A549 (cell line): ENCODE data around the gene PAM. TPM values are rescaled to one million over a fixed set of nuclear protein-coding genes. Genes with fewer than 3 reads are reported as not detected.

ENCODE experiments used
- ATAC-seq, 2 experiments: fragments of 200-7000 bp in 1 of 2; fragments of >200 bp in 1 of 2; cut with Nextera tagmentation in 1 of 2; cut with Tn5 transposase in 1 of 2; 3 replicates each; pipeline versions ENCODE4 v1.8.0 to v1.9.1; 2018 to 2020; ENCODE audit warnings: mild to moderate bottlenecking in 1 of 2, moderate library complexity in 1 of 2
- CTCF ChIA-PET: fragments of 300-600 bp; sonication (Branson Sonifier 250); formaldehyde crosslinking; extraction: SDS; loops from one replicate; lab custom pipeline; 2021; ENCODE audit warnings: antibody characterized with exemption, inconsistent platforms; lab: Yijun Ruan, JAX
- POLR2A ChIA-PET: fragments of 350-600 bp; formaldehyde crosslinking; extraction: SDS; loops from one replicate; lab custom pipeline; 2021; ENCODE audit warnings: antibody characterized with exemption, inconsistent platforms; lab: Yijun Ruan, JAX
- DNase-seq, 2 experiments: peaks; one replicate each; pipeline versions ENCODE4 v3.0.0 to v3.0.0-alpha.2; 2011 to 2016; ENCODE audit warnings: low read depth in 1 of 2, low spot score in 1 of 2
- FAIRE-seq: peaks from 2 replicates; lab custom pipeline; 2011; peaks lifted over from hg19 to GRCh38; lab: Jason Lieb, UNC
- H3K27ac ChIP-seq, 2 experiments: fragments of >200 bp; sonication (Bioruptor Twin); formaldehyde crosslinking; 3 replicates each; pipeline ENCODE4 v1.5.1; 2016 to 2017
- H3K4me1 ChIP-seq: fragments of >200 bp; sonication (Bioruptor Twin); formaldehyde crosslinking; 3 replicates; pipeline ENCODE4 v1.6.1; 2016
- H3K4me2 ChIP-seq: fragments of >200 bp; sonication (Bioruptor Twin); formaldehyde crosslinking; 3 replicates; pipeline ENCODE4 v1.6.1; 2016
- H3K4me3 ChIP-seq: fragments of >200 bp; sonication (Bioruptor Twin); formaldehyde crosslinking; 3 replicates; pipeline ENCODE4 v1.5.1; 2016
- H3K9me3 ChIP-seq: fragments of >200 bp; sonication (Bioruptor Twin); formaldehyde crosslinking; 3 replicates; pipeline ENCODE4 v1.6.1; 2016
- BHLHE40 ChIP-seq: IDR thresholded peaks from 2 replicates; pipeline ENCODE4 v1.6.1; 2012; ENCODE audit warnings: low read depth, low read length, inconsistent platforms
- CBX8 ChIP-seq: fragments of 200-600 bp; sonication (generic); IDR thresholded peaks from 2 replicates; pipeline ENCODE4 v1.6.1; 2016
- CEBPB ChIP-seq, 2 experiments: fragments of >200 bp in 1 of 2; sonication (Bioruptor Twin) in 1 of 2; formaldehyde crosslinking in 1 of 2; IDR thresholded peaks; 2 replicates each; pipeline ENCODE4 v1.6.1; 2012 to 2016
- CHD4 ChIP-seq: fragments of 200-600 bp; sonication (generic); IDR thresholded peaks from 2 replicates; pipeline ENCODE4 v1.6.1; 2016; ENCODE audit warnings: antibody characterized with exemption, mild to moderate bottlenecking, borderline replicate concordance
- E2F6 ChIP-seq: IDR thresholded peaks from 2 replicates; pipeline ENCODE4 v1.6.1; 2012; ENCODE audit warnings: low read depth, borderline replicate concordance
- EHMT2 ChIP-seq: fragments of 200-600 bp; sonication (generic); IDR thresholded peaks from 2 replicates; pipeline ENCODE4 v1.6.1; 2016; ENCODE audit warnings: antibody characterized with exemption, low read depth, mild to moderate bottlenecking, moderate library complexity
- ELK1 ChIP-seq: fragments of 150-350 bp; IDR thresholded peaks from 2 replicates; pipeline ENCODE4 v1.6.1; 2014; ENCODE audit warnings: low read depth, mild to moderate bottlenecking, low read length
- FOSL2 ChIP-seq, 2 experiments: fragments of 450-650 bp in 1 of 2; fragments of >200 bp in 1 of 2; sonication (Bioruptor Twin) in 1 of 2; formaldehyde crosslinking; IDR thresholded peaks; 2 replicates each; pipeline versions ENCODE4 v1.5.0 to v1.6.1; 2016 to 2020; ENCODE audit warnings: mild to moderate bottlenecking in 1 of 2, moderate library complexity in 1 of 2
- HDAC2 ChIP-seq: fragments of 200-600 bp; sonication (generic); IDR thresholded peaks from 2 replicates; pipeline ENCODE4 v1.6.1; 2016
- HES2 ChIP-seq: fragments of >200 bp; sonication (Bioruptor Twin); formaldehyde crosslinking; IDR thresholded peaks from 2 replicates; pipeline ENCODE4 v1.6.1; 2016
- HOXA7 ChIP-seq: fragments of 250-450 bp; sonication (Bioruptor Pico); IDR thresholded peaks from 2 replicates; pipeline ENCODE4 v1.5.0; 2020; ENCODE audit warnings: mild to moderate bottlenecking, moderate library complexity
- HOXB13 ChIP-seq: fragments of 250-450 bp; sonication (Bioruptor Pico); IDR thresholded peaks from 2 replicates; pipeline ENCODE4 v1.5.0; 2020; ENCODE audit warnings: low read depth, mild to moderate bottlenecking, moderate library complexity
- KDM1A ChIP-seq: fragments of 200-600 bp; sonication (generic); IDR thresholded peaks from 2 replicates; pipeline ENCODE4 v1.6.1; 2016; ENCODE audit warnings: low read depth, mild to moderate bottlenecking
- MAFK ChIP-seq: fragments of 450-650 bp; IDR thresholded peaks from 2 replicates; pipeline ENCODE4 v1.6.1; 2014; ENCODE audit not compliant: partially characterized antibody
- MAZ ChIP-seq: fragments of 150-350 bp; IDR thresholded peaks from 2 replicates; pipeline ENCODE4 v1.6.1; 2014; ENCODE audit warnings: antibody characterized with exemption, low read depth, low read length, borderline replicate concordance
- MYC ChIP-seq: IDR thresholded peaks from 2 replicates; pipeline ENCODE4 v1.6.1; 2012; ENCODE audit warnings: mild to moderate bottlenecking, inconsistent platforms, low read length, improper control_type of control experiment, borderline replicate concordance
- NPAS2 ChIP-seq: fragments of 250-450 bp; sonication (Bioruptor Pico); IDR thresholded peaks from 2 replicates; pipeline ENCODE4 v1.8.0; 2022; ENCODE audit warnings: mild to moderate bottlenecking, moderate library complexity, borderline replicate concordance
- RAD21 ChIP-seq, 2 experiments: fragments of >200 bp in 1 of 2; sonication (Bioruptor Twin) in 1 of 2; formaldehyde crosslinking in 1 of 2; IDR thresholded peaks in 1 of 2; conservative IDR thresholded peaks in 1 of 2; 2 replicates in 1 of 2; 3 replicates in 1 of 2; pipeline ENCODE4 v1.6.1; 2012 to 2018; ENCODE audit warnings: inconsistent platforms in 1 of 2
- RCOR1 ChIP-seq: fragments of 150-350 bp; IDR thresholded peaks from 2 replicates; pipeline ENCODE4 v1.6.1; 2014; ENCODE audit warnings: antibody characterized with exemption, low read length, low read depth
- REST ChIP-seq: fragments of 200-600 bp; sonication (generic); IDR thresholded peaks from 2 replicates; pipeline ENCODE4 v1.6.1; 2016; ENCODE audit warnings: antibody characterized with exemption, mild to moderate bottlenecking, moderate library complexity
- RFX5 ChIP-seq: fragments of 450-650 bp; IDR thresholded peaks from 2 replicates; pipeline ENCODE4 v1.7.1; 2014; ENCODE audit warnings: antibody characterized with exemption, mild to moderate bottlenecking, moderate library complexity
- RNF2 ChIP-seq: fragments of 200-600 bp; sonication (generic); IDR thresholded peaks from 2 replicates; pipeline ENCODE4 v1.6.1; 2016; ENCODE audit warnings: low read depth, mild to moderate bottlenecking, antibody characterized with exemption, moderate library complexity, borderline replicate concordance
- SMC3 ChIP-seq: fragments of >200 bp; sonication (Bioruptor Twin); formaldehyde crosslinking; IDR thresholded peaks from 3 replicates; pipeline ENCODE4 v1.6.1; 2018; ENCODE audit warnings: inconsistent platforms
- SREBF2 ChIP-seq: fragments of 450-650 bp; IDR thresholded peaks from 2 replicates; pipeline ENCODE4 v1.6.1; 2014; ENCODE audit warnings: mild to moderate bottlenecking, moderate library complexity
- ZC3H11A ChIP-seq: fragments of 450-650 bp; IDR thresholded peaks from 2 replicates; pipeline ENCODE4 v1.6.1; 2014; ENCODE audit warnings: antibody characterized with exemption, mild to moderate bottlenecking
- ZFP36 ChIP-seq: fragments of 450-650 bp; IDR thresholded peaks from 2 replicates; pipeline ENCODE4 v1.6.1; 2014; ENCODE audit warnings: borderline replicate concordance; ENCODE audit not compliant: partially characterized antibody
- WGBS: methylation state at CpG from one replicate; pipeline ENCODE4 v1.1.6; 2017; ENCODE audit errors: missing lambda C conversion rate; 5-methylcytosine and 5-hydroxymethylcytosine counted together
- polyA plus RNA-seq, 4 experiments: library from polyadenylated mRNA; depleted of rRNA in 3 of 4; stranded (reverse); fragments of >200 nt; fragmentation: RNase III in 1 of 4; extraction: RNeasy Plus Mini Kit Qiagen cat#74134 plus additional on column Dnase treatment in 1 of 4; gene quantifications; 2 replicates in 3 of 4; 3 replicates in 1 of 4; pipeline ENCODE4 v1.2.3, GENCODE V29; 2011 to 2017

Gene PAM
- polyA plus RNA-seq, 2 of the 4 experiments (the other 2 are of a cell fraction): 21.5 to 25.1 TPM

GRCh38 chr5:102893942-102894341, 138.8 kb downstream of the PAM start:
- ChIA-PET CTCF (no interaction called here), POLR2A (no interaction called here)
- DNase-seq (no peak), FAIRE-seq (no peak), ATAC-seq (no peak)
- no peaks in the 10 kb centered on the region for H3K9me3 ChIP-seq
- no peak overlapping the region for H3K27ac ChIP-seq
- H3K4me1 ChIP-seq: no peaks in the 10 kb centered on the region
- no peak overlapping the region for H3K4me3 ChIP-seq
- WGBS: 50% methylated on average over 3 of the region's 3 CpGs
- TF ChIP-seq E2F6 (no peak), REST (peak; percentile 54; the same call in 1 of the 2 replicates), CBX8 (no peak)
- no peak overlapping the region for H3K4me2 ChIP-seq

GRCh38 chr5:102895234-102895633, 140.1 kb downstream of the PAM start:
- Histone ChIP-seq H3K27ac (no peak overlapping the region), H3K9me3 (no peaks in the 10 kb centered on the region), H3K4me1 (no peaks in the 10 kb centered on the region), H3K4me3 (no peak overlapping the region), H3K4me2 (no peak overlapping the region)
- POLR2A ChIA-PET: no interaction called here
- CTCF ChIA-PET: interaction anchor here (0.6 kb wide), 1 partner anchor 58 kb away, joined by 3 read pairs; no protein-coding TSS in a partner anchor
- TF ChIP-seq CEBPB (IDR thresholded peaks at IDR 0.05) (no peak), MYC (no peak), HES2 (no peak), ZC3H11A (no peak), HDAC2 (no peak), MAFK (no peak), SMC3 (no peak), CBX8 (no peak), CHD4 (no peak), RAD21 (conservative IDR thresholded peaks at IDR 0.05 in 1 of 2, IDR thresholded peaks at IDR 0.05 in 1 of 2) (no peak), HOXB13 (no peak), RFX5 (no peak), EHMT2 (no peak), HOXA7 (CRISPR knock-in tag) (no peak), KDM1A (no peak), SREBF2 (no peak), BHLHE40 (no peak)
- no peak for ATAC-seq
- DNase-seq: no peak
- no peak for FAIRE-seq

- H3K27ac ChIP-seq: no peak overlapping the region
- no peaks in the 10 kb centered on the region for H3K4me1 ChIP-seq
- no peak overlapping the region for H3K4me3 ChIP-seq
- H3K9me3 ChIP-seq: no peaks in the 10 kb centered on the region
- FAIRE-seq: no peak
- H3K4me2 ChIP-seq: no peak overlapping the region
- POLR2A ChIA-PET: no interaction called here
- WGBS: 57% methylated on average over 6 of the region's 6 CpGs
- DNase-seq: no peak
- TF ChIP-seq ZFP36 (no peak), RAD21 (conservative IDR thresholded peaks at IDR 0.05 in 1 of 2, IDR thresholded peaks at IDR 0.05 in 1 of 2) (no peak), RCOR1 (no peak), KDM1A (no peak), ELK1 (no peak), FOSL2 (IDR thresholded peaks at IDR 0.05) (no peak), FOSL2 (CRISPR knock-in tag; IDR thresholded peaks at IDR 0.05) (no peak), MAZ (no peak), CEBPB (IDR thresholded peaks at IDR 0.05) (no peak), RNF2 (no peak), NPAS2 (CRISPR knock-in tag) (no peak)
- TF ChIP-seq, all 56 proteins: peak for 0
- CTCF ChIA-PET: no interaction called here
- ATAC-seq: no peak
Measured at GRCh38 chr5:102895976-102896375, 140.9 kb downstream of the PAM start.
